HepG2 (cell line): ENCODE results near the gene TRIM7. TPM values are rescaled to one million over a fixed set of nuclear protein-coding genes. Genes with fewer than 3 reads are reported as not detected.

ENCODE experiments used
- CEBPZ ChIP-seq: IDR thresholded peaks from 2 replicates; pipeline ENCODE4 v1.6.1; 2012; ENCODE audit warnings: low read length, improper control_type of control experiment
- DDIT3 ChIP-seq: sonication (generic); formaldehyde crosslinking; IDR thresholded peaks from 2 replicates; pipeline ENCODE4 v1.4.0; 2020; ENCODE audit warnings: mild to moderate bottlenecking, missing genetic modification reagents
- ETV5 ChIP-seq: IDR thresholded peaks from 2 replicates; pipeline ENCODE4 v1.6.1; 2018; ENCODE audit warnings: missing biosample characterization, missing genetic modification reagents, inconsistent platforms, borderline replicate concordance
- GMEB1 ChIP-seq: sonication (generic); formaldehyde crosslinking; IDR thresholded peaks from 2 replicates; pipeline ENCODE4 v1.5.1; 2020; ENCODE audit warnings: missing genetic modification reagents, mild to moderate bottlenecking, borderline replicate concordance
- HMGA1 ChIP-seq: sonication (generic); formaldehyde crosslinking; conservative IDR thresholded peaks from 2 replicates; pipeline ENCODE4 v1.4.0; 2020; ENCODE audit warnings: missing genetic modification reagents
- KAT2B ChIP-seq: fragments of 150-350 bp; IDR thresholded peaks from 2 replicates; pipeline ENCODE4 v1.6.1; 2014; ENCODE audit warnings: low read depth, low read length, borderline replicate concordance
- MIER2 ChIP-seq: IDR thresholded peaks from 2 replicates; pipeline ENCODE4 v1.6.1; 2016; ENCODE audit warnings: missing biosample characterization, missing genetic modification reagents
- PITX1 ChIP-seq: sonication (generic); formaldehyde crosslinking; IDR thresholded peaks from 2 replicates; pipeline ENCODE4 v1.5.1; 2020; ENCODE audit warnings: mild to moderate bottlenecking, missing genetic modification reagents
- PRDM10 ChIP-seq: sonication (generic); formaldehyde crosslinking; IDR thresholded peaks from 2 replicates; pipeline ENCODE4 v1.4.0; 2020; ENCODE audit warnings: low read depth, missing genetic modification reagents
- REPIN1 ChIP-seq: sonication (generic); formaldehyde crosslinking; IDR thresholded peaks from 2 replicates; pipeline ENCODE4 v1.8.0; 2022; ENCODE audit warnings: missing genetic modification reagents, low read depth, mild to moderate bottlenecking, borderline replicate concordance
- TOPORS ChIP-seq: sonication (generic); formaldehyde crosslinking; IDR thresholded peaks from 2 replicates; pipeline ENCODE4 v1.8.0; 2023; ENCODE audit warnings: mild to moderate bottlenecking, missing genetic modification reagents
- ZNF12 ChIP-seq: sonication (generic); formaldehyde crosslinking; IDR thresholded peaks from 2 replicates; pipeline ENCODE4 v1.5.0; 2020; ENCODE audit warnings: missing genetic modification reagents
- ZNF20 ChIP-seq: sonication (generic); formaldehyde crosslinking; IDR thresholded peaks from 2 replicates; pipeline ENCODE4 v1.4.0; 2020; ENCODE audit warnings: mild to moderate bottlenecking, moderate library complexity, missing genetic modification reagents
- ZNF224 ChIP-seq: sonication (generic); formaldehyde crosslinking; IDR thresholded peaks from 2 replicates; pipeline ENCODE4 v1.5.0; 2020; ENCODE audit warnings: mild to moderate bottlenecking, missing genetic modification reagents
- ZNF335 ChIP-seq: sonication (generic); formaldehyde crosslinking; IDR thresholded peaks from 2 replicates; pipeline ENCODE4 v1.4.0; 2020; ENCODE audit warnings: missing genetic modification reagents
- ZNF510 ChIP-seq: sonication (generic); formaldehyde crosslinking; IDR thresholded peaks from 2 replicates; pipeline ENCODE4 v1.4.0; 2020; ENCODE audit warnings: low read depth, mild to moderate bottlenecking, missing genetic modification reagents
- ZNF703 ChIP-seq: sonication (generic); formaldehyde crosslinking; IDR thresholded peaks from 2 replicates; pipeline ENCODE4 v1.5.1; 2020; ENCODE audit warnings: missing genetic modification reagents, mild to moderate bottlenecking, moderate library complexity, borderline replicate concordance
- ZNF784 ChIP-seq: sonication (generic); formaldehyde crosslinking; IDR thresholded peaks from 2 replicates; pipeline ENCODE4 v1.5.1; 2020; ENCODE audit warnings: missing genetic modification reagents, mild to moderate bottlenecking, borderline replicate concordance
- polyA plus RNA-seq, 8 experiments: library from polyadenylated mRNA; depleted of rRNA in 3 of 8; stranded (reverse) in 7 of 8; unstranded in 1 of 8; fragments of >200 nt; fragmentation: Illumina TruSeq in 4 of 8; extraction: Trizol in 4 of 8; gene quantifications; 2 replicates each; pipeline versions ENCODE4 v1.2.1 to v1.2.3, GENCODE V29; 2011 to 2016; ENCODE audit warnings: low read depth in 4 of 8, missing spikeins in 1 of 8, mixed read lengths in 1 of 8; ENCODE audit not compliant: insufficient read depth in 1 of 8
- total RNA-seq, 5 experiments: library from RNA; depleted of rRNA; stranded (reverse); fragments of >200 nt; fragmentation: Illumina TruSeq; extraction: Trizol; gene quantifications; 2 replicates each; pipeline ENCODE4 v1.2.3, GENCODE V29; 2016; ENCODE audit warnings: low read depth in 1 of 5

TRIM7 gene
- total and polyA plus RNA-seq, 2 of the 13 experiments (the other 11 are each of a cell fraction or from before 2014, with no cell fraction given), result 0.13 TPM; not detected in 1

GRCh38 chr5:181187500-181188213 is 17.3 kb downstream of the TRIM7 start (continued):
- TF ChIP-seq ZNF784 (CRISPR knock-in tag), result peak; percentile 79; the same call in 1 of the 2 replicates
- TF ChIP-seq PITX1 (CRISPR knock-in tag), result peak; percentile 92
- TF ChIP-seq DDIT3, result 0 out of 2 replicates have a peak, but pooled peaks have one; percentile 71
- TF ChIP-seq ETV5 (CRISPR knock-in tag), result peak; percentile 39; the same call in 1 of the 2 replicates
- no peak for TF ChIP-seq CEBPZ
- TF ChIP-seq MIER2 (CRISPR knock-in tag), result 0 out of 2 replicates have a peak, but pooled peaks have one; percentile 37
- TF ChIP-seq GMEB1, result peak; percentile 28; the same call in 1 of the 2 replicates
- TF ChIP-seq ZNF510, result peak; percentile 88
- 0 out of 2 replicates have a peak, but pooled peaks have one; percentile 32 for TF ChIP-seq TOPORS (CRISPR knock-in tag)
- 0 out of 2 replicates have a peak, but pooled peaks have one; percentile 16 for TF ChIP-seq ZNF224 (CRISPR knock-in tag)
- 0 out of 2 replicates have a peak, but pooled peaks have one; percentile 52 for TF ChIP-seq ZNF335 (CRISPR knock-in tag)
- TF ChIP-seq PRDM10 (CRISPR knock-in tag), result peak; percentile 71; the same call in 1 of the 2 replicates
- peak; percentile 72 for TF ChIP-seq REPIN1
- TF ChIP-seq HMGA1, result no peak
- TF ChIP-seq KAT2B, result no peak
- no peak; the same call in 1 of the 2 replicates for TF ChIP-seq ZNF12 (CRISPR knock-in tag)
- TF ChIP-seq ZNF703 (CRISPR knock-in tag), result no peak
- no peak for TF ChIP-seq ZNF20 (CRISPR knock-in tag)
